Fibroblast of lung (primary cell): ENCODE measurements around the gene CCL26. TPM values are rescaled to one million over a fixed set of nuclear protein-coding genes. Genes with fewer than 3 reads are reported as not detected.

Experiments used
- DNase-seq, 2 donors: peaks; one replicate each; pipeline versions ENCODE4 v3.0.0 to v3.0.0-alpha.2; 2010; ENCODE audit warnings: low read depth in 2 of 2
- H2AFZ ChIP-seq: 2 replicates; pipeline ENCODE4 v1.5.1; 2012; ENCODE audit warnings: low read length, control low read depth, inconsistent platforms
- H3K27ac ChIP-seq: 2 replicates; pipeline ENCODE4 v1.5.1; 2011; ENCODE audit warnings: low read length, control low read depth; ENCODE audit not compliant: insufficient read depth
- H3K27me3 ChIP-seq: 2 replicates; pipeline ENCODE4 v1.5.1; 2011; ENCODE audit warnings: mild to moderate bottlenecking, low read length; ENCODE audit not compliant: control insufficient read depth, insufficient read depth
- H3K36me3 ChIP-seq: 2 replicates; pipeline ENCODE4 v1.5.1; 2011; ENCODE audit warnings: low read length; ENCODE audit not compliant: control insufficient read depth, insufficient read depth
- H3K4me1 ChIP-seq: 2 replicates; pipeline ENCODE4 v1.5.1; 2011; ENCODE audit warnings: low read length; ENCODE audit not compliant: control insufficient read depth, insufficient read depth; ENCODE audit errors: extremely low read depth
- H3K4me2 ChIP-seq: 2 replicates; pipeline ENCODE4 v1.5.1; 2011; ENCODE audit warnings: low read length, control low read depth; ENCODE audit not compliant: insufficient read depth; ENCODE audit errors: extremely low read depth
- H3K4me3 ChIP-seq, 4 experiments: fragments of 200-600 bp in 1 of 4; sonication (generic) in 1 of 4; replicated peaks in 1 of 4; 2 replicates each; pipeline ENCODE4 v1.5.1; 2011 to 2016; ENCODE audit warnings: low read length in 4 of 4, low read depth in 3 of 4, mild to moderate bottlenecking in 3 of 4, control low read depth in 2 of 4, inconsistent platforms in 1 of 4, mixed read lengths in 1 of 4; ENCODE audit not compliant: insufficient read depth in 1 of 4; ENCODE audit errors: control extremely low read depth in 1 of 4
- H3K79me2 ChIP-seq: 2 replicates; pipeline ENCODE4 v1.5.1; 2012; ENCODE audit warnings: mild to moderate bottlenecking, low read length, inconsistent platforms; ENCODE audit not compliant: control insufficient read depth, insufficient read depth
- H3K9ac ChIP-seq: 2 replicates; pipeline ENCODE4 v1.5.1; 2011; ENCODE audit warnings: mild to moderate bottlenecking, low read length, control low read depth; ENCODE audit not compliant: insufficient read depth
- H3K9me3 ChIP-seq: 2 replicates; pipeline ENCODE4 v1.5.1; 2012; ENCODE audit warnings: low read depth, low read length; ENCODE audit not compliant: control insufficient read depth, insufficient read depth
- H4K20me1 ChIP-seq: 2 replicates; pipeline ENCODE4 v1.5.1; 2011; ENCODE audit warnings: low read length; ENCODE audit not compliant: control insufficient read depth, insufficient read depth; ENCODE audit errors: extremely low read depth
- EZH2 ChIP-seq: IDR thresholded peaks from 2 replicates; pipeline ENCODE4 v1.5.1; 2012; ENCODE audit warnings: low read length, control low read depth, mild to moderate bottlenecking; ENCODE audit errors: missing control alignments
- polyA plus RNA-seq, 2 donors: library from polyadenylated mRNA; depleted of rRNA in 1 of 2; stranded (reverse) in 1 of 2; unstranded in 1 of 2; fragments of >200 nt; gene quantifications; 2 replicates each; pipeline ENCODE4 v1.2.1, GENCODE V29; 2011 to 2012; ENCODE audit warnings: missing spikeins in 1 of 2
- total RNA-seq: library from RNA; depleted of rRNA; stranded (reverse); fragments of >200 nt; gene quantifications from 2 replicates; pipeline ENCODE4 v1.2.1, GENCODE V29; 2014
- TF ChIP-seq, protein P1 (sequence below), 2 donors: IDR thresholded peaks in 1 of 2; conservative IDR thresholded peaks in 1 of 2; 1 replicate in 1 of 2; 2 replicates in 1 of 2; pipeline ENCODE4 v1.5.1; 2011 to 2012; ENCODE audit warnings: low read length in 2 of 2, control low read depth in 1 of 2, inconsistent platforms in 1 of 2, low read depth in 1 of 2, mild to moderate bottlenecking in 1 of 2

CCL26 gene
- total and polyA plus RNA-seq, 2 donors (not counting 1 experiment from before 2014, with no cell fraction given), result 0.94 to 1.2 TPM

DNA sequence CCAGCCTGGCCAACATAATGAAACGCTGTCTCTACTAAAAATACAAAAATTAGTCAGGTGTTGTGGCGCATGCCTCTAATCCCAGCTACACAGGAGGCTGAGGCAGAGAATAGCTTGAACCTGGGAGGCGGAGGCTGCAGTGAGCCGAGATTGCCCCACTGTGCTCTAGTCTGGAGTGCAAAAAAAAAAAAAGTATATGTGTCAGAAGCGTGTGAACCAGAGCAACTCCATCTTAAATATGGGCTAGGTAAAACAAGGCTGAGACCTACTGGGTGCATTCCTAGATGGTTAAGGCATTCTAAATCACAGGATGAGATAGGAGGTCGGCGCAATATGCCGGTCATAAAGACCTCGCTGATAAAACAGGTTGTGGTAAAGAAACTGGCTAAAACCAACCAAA, 35.4 kb upstream of the CCL26 start:
- TF ChIP-seq, protein P1, sequence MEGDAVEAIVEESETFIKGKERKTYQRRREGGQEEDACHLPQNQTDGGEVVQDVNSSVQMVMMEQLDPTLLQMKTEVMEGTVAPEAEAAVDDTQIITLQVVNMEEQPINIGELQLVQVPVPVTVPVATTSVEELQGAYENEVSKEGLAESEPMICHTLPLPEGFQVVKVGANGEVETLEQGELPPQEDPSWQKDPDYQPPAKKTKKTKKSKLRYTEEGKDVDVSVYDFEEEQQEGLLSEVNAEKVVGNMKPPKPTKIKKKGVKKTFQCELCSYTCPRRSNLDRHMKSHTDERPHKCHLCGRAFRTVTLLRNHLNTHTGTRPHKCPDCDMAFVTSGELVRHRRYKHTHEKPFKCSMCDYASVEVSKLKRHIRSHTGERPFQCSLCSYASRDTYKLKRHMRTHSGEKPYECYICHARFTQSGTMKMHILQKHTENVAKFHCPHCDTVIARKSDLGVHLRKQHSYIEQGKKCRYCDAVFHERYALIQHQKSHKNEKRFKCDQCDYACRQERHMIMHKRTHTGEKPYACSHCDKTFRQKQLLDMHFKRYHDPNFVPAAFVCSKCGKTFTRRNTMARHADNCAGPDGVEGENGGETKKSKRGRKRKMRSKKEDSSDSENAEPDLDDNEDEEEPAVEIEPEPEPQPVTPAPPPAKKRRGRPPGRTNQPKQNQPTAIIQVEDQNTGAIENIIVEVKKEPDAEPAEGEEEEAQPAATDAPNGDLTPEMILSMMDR (conservative IDR thresholded peaks at IDR 0.05 in 1 of 2, IDR thresholded peaks at IDR 0.05 in 1 of 2; ENCODE audit: low read depth in 1 of 2, low read length in 2 of 2), result no peak
- Histone ChIP-seq H4K20me1 (no peaks in the 10 kb centered on the region), H3K9me3 (no peaks in the 10 kb centered on the region), H3K27ac (no peak overlapping the region), H3K79me2 (no peaks in the 10 kb centered on the region), H3K4me2 (no peak overlapping the region), H3K27me3 (no peaks in the 10 kb centered on the region), H3K9ac (no peak overlapping the region), H3K4me3 (no peak overlapping the region), H3K36me3 (no peaks in the 10 kb centered on the region), H3K4me1 (no peaks in the 10 kb centered on the region), H2AFZ (no peak overlapping the region)
- no peak for DNase-seq

DNA sequence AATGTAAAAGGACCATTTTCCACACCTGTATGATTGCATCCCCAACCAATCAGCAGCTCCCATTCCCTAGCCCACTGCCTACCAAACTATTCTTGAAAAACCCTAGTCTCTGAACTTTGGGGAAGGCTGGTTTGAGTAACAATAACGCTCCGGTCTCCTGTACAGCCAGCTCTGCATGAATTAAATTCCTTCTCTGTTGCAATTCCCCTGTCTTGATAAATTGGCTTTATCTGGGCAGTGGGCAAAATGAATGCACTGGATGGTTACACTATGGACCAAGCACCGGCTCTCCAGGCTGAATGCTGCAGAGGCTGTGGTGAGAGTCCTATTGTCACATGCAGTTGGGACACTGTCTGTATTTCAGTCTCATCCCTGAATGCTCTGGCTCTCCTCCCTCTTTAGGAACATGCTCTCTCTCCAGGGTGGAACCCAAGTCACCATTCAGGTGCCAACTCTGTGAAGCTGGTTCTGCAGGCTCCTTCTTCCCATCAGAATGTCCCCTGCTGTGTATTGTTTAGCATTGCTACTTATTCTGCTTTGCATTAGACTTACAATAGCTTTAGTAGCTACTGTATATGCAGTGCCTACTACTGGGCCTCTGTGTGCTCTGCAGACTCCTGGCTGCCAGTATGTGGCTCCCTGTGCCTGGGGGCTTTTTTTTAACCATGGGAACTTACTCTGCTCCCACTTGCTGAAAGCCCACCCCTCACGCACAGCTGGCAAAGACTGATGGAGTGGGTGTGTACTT, 34.7 kb upstream of the CCL26 start:
- Histone ChIP-seq H3K4me2 (no peak overlapping the region), H4K20me1 (no peaks in the 10 kb centered on the region), H3K27me3 (no peaks in the 10 kb centered on the region), H3K36me3 (no peaks in the 10 kb centered on the region), H3K4me1 (no peaks in the 10 kb centered on the region), H3K9ac (no peak overlapping the region), H3K27ac (no peak overlapping the region), H3K9me3 (no peaks in the 10 kb centered on the region), H3K4me3 (no peak overlapping the region), H2AFZ (no peak overlapping the region), H3K79me2 (no peaks in the 10 kb centered on the region)
- TF ChIP-seq, protein P1 (conservative IDR thresholded peaks at IDR 0.05 in 1 of 2, IDR thresholded peaks at IDR 0.05 in 1 of 2; ENCODE audit: low read depth in 1 of 2, low read length in 2 of 2), result no peak
- no peak for DNase-seq

DNA sequence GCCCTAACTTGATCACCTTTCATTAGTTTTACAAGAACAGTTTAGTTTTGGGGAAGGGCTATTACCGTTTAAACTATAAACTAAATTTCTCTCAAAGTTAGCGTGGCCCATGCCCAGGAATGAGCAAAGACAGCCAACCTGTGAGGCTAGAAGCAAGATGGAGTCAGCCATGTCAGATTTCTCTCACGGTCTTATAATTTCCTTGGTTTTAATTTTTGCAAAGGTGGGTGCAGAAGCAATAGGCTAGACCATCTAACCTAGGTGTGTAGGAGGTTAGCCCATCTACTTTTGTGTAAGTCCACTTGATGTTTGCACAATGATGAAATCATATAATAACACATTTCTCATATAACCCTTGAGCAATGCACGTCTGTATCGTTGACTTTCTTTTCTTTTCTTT, 32.7 kb upstream of the CCL26 start:
- no peak for DNase-seq
- TF ChIP-seq, protein P1 (conservative IDR thresholded peaks at IDR 0.05 in 1 of 2, IDR thresholded peaks at IDR 0.05 in 1 of 2; ENCODE audit: low read depth in 1 of 2, low read length in 2 of 2), result no peak
- no peak for TF ChIP-seq EZH2
- H4K20me1 ChIP-seq, result no peaks in the 10 kb centered on the region
- no peaks in the 10 kb centered on the region for H3K27me3 ChIP-seq
- H3K4me2 ChIP-seq, result no peak overlapping the region
- no peak overlapping the region for H3K4me3 ChIP-seq
- no peak overlapping the region for H3K27ac ChIP-seq
- H3K36me3 ChIP-seq, result no peaks in the 10 kb centered on the region
- no peak overlapping the region for H2AFZ ChIP-seq
- H3K79me2 ChIP-seq, result no peaks in the 10 kb centered on the region
- no peaks in the 10 kb centered on the region for H3K9me3 ChIP-seq
- no peak overlapping the region for H3K9ac ChIP-seq
- no peaks in the 10 kb centered on the region for H3K4me1 ChIP-seq
